PC-9 (cell line): Measurements from ENCODE around the gene DTNBP1.

Experiments used
- EZH2 ChIP-seq: fragments of 200-600 bp; sonication (generic); IDR thresholded peaks from 2 replicates; pipeline ENCODE4 v1.8.0; 2017; ENCODE audit warnings: antibody characterized with exemption, low read depth
- TF ChIP-seq, protein P1 (sequence below): fragments of 200-600 bp; sonication (generic); conservative IDR thresholded peaks from 2 replicates; pipeline ENCODE4 v1.6.1; 2017; ENCODE audit warnings: mixed run types, antibody characterized with exemption, mild to moderate bottlenecking, moderate library complexity

DNA sequence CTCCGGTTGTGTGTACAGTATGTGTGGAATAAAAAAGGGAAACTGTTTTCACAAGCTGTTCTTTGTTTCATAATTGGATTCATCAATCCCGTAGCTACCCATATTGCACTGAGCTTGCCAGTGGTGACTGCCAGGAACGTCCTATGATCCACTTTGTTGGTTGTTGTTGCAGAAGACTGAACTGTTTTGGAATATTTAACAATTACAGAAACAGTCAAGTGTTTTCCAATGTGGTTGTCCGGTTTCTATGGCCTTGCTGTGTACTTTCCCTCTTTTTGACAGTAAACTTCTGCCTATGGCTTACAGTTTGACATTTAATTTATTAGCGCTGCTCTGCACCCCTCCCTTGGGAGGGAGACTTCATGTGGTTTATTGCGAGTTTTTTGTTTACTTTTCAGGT is 141.2 kb downstream of the DTNBP1 start:
- TF ChIP-seq, protein P1, sequence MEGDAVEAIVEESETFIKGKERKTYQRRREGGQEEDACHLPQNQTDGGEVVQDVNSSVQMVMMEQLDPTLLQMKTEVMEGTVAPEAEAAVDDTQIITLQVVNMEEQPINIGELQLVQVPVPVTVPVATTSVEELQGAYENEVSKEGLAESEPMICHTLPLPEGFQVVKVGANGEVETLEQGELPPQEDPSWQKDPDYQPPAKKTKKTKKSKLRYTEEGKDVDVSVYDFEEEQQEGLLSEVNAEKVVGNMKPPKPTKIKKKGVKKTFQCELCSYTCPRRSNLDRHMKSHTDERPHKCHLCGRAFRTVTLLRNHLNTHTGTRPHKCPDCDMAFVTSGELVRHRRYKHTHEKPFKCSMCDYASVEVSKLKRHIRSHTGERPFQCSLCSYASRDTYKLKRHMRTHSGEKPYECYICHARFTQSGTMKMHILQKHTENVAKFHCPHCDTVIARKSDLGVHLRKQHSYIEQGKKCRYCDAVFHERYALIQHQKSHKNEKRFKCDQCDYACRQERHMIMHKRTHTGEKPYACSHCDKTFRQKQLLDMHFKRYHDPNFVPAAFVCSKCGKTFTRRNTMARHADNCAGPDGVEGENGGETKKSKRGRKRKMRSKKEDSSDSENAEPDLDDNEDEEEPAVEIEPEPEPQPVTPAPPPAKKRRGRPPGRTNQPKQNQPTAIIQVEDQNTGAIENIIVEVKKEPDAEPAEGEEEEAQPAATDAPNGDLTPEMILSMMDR, result no peak
- TF ChIP-seq EZH2, result no peak
